Measurements from ENCODE around the gene DNM1L.

DNA sequence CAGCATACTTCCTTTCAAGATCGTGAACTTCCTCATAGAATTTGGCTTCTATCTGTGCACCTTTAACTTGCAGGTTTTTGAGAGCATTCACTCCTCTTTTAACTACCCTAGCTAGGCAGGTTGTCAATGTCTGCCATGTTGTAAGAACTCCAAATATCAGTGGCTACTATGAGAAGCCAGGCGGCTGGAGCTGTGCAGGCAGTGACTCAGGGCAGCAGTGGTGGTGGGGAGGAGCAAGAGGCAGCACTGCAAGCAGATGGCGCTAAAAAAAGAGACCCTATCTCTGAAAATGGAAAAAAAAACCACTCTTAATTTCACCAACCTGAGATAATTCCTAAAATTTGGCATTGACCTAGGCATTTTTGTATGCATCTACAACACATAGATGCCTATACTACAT lies 48.1 kb downstream of the DNM1L start:
- no peak for TF ChIP-seq POLR2A (IDR thresholded peaks at IDR 0.05)
- TF ChIP-seq, protein P1, sequence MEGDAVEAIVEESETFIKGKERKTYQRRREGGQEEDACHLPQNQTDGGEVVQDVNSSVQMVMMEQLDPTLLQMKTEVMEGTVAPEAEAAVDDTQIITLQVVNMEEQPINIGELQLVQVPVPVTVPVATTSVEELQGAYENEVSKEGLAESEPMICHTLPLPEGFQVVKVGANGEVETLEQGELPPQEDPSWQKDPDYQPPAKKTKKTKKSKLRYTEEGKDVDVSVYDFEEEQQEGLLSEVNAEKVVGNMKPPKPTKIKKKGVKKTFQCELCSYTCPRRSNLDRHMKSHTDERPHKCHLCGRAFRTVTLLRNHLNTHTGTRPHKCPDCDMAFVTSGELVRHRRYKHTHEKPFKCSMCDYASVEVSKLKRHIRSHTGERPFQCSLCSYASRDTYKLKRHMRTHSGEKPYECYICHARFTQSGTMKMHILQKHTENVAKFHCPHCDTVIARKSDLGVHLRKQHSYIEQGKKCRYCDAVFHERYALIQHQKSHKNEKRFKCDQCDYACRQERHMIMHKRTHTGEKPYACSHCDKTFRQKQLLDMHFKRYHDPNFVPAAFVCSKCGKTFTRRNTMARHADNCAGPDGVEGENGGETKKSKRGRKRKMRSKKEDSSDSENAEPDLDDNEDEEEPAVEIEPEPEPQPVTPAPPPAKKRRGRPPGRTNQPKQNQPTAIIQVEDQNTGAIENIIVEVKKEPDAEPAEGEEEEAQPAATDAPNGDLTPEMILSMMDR (IDR thresholded peaks at IDR 0.05): no peak

Data from Peyer's patch (tissue), 4 donors.